Keratinocyte (primary cell): ENCODE measurements around the gene BAZ1B.

Source experiments
- CTCF ChIP-seq, 3 experiments: IDR thresholded peaks in 1 of 3; conservative IDR thresholded peaks in 1 of 3; optimal IDR thresholded peaks in 1 of 3; 2 replicates in 2 of 3; 3 replicates in 1 of 3; pipeline versions ENCODE3 to v1.5.1; 2011; ENCODE audit warnings: low read length in 3 of 3, mild to moderate bottlenecking in 3 of 3, moderate library complexity in 2 of 3, control low read depth in 1 of 3, inconsistent platforms in 1 of 3; ENCODE audit not compliant: insufficient read depth in 2 of 3; ENCODE audit errors: extremely low read depth in 1 of 3
- EZH2 ChIP-seq: IDR thresholded peaks from one replicate; pipeline ENCODE4 v1.6.1; 2012; ENCODE audit warnings: inconsistent platforms, mild to moderate bottlenecking, low read length, moderate library complexity

- TF ChIP-seq CTCF (optimal IDR thresholded peaks at IDR 0.05 in 1 of 3, IDR thresholded peaks at IDR 0.05 in 1 of 3, conservative IDR thresholded peaks at IDR 0.05 in 1 of 3; ENCODE audit: extremely low read depth in 1 of 3, insufficient read depth in 2 of 3, low read length in 3 of 3) (no peak), EZH2 (no peak)
These were observed 3.6 kb downstream of the BAZ1B start for GRCh38 chr7:73518470-73518869.
